Epithelial cell of esophagus (primary cell): ENCODE data around the gene DHX35.

ENCODE experiments used
- DNase-seq: peaks from one replicate; pipeline ENCODE4 v3.0.0; 2010; ENCODE audit warnings: low read depth
- H3K4me3 ChIP-seq: 2 replicates; pipeline ENCODE4 v1.5.1; 2011; ENCODE audit warnings: mild to moderate bottlenecking, low read length, control low read depth
- TF ChIP-seq, protein P1 (sequence below): IDR thresholded peaks from 2 replicates; pipeline ENCODE4 v1.5.1; 2011; ENCODE audit warnings: low read depth, mild to moderate bottlenecking, low read length, control low read depth, inconsistent platforms; ENCODE audit not compliant: insufficient read depth; ENCODE audit errors: missing control alignments

Gene DHX35

DNA sequence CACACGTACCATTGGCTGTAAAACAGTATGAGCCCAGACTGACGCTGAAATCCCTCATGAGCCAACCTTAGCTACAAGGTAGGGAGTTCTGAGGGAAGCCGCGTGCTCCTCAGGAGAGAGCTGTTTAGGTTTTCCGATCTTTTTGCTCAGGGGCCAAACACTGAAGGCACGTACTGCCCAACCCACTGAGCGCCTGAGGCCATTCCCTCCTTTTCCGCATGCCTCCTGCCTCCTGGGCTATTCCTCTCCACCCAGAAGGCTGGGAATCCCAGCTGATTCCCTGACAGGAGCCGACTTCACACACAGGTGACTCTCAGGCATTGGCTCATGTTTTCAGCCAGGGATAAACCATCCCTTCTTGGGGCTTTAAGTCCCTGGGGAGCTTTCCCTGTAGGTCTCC is 41.3 kb upstream of the DHX35 start:
- TF ChIP-seq, protein P1, sequence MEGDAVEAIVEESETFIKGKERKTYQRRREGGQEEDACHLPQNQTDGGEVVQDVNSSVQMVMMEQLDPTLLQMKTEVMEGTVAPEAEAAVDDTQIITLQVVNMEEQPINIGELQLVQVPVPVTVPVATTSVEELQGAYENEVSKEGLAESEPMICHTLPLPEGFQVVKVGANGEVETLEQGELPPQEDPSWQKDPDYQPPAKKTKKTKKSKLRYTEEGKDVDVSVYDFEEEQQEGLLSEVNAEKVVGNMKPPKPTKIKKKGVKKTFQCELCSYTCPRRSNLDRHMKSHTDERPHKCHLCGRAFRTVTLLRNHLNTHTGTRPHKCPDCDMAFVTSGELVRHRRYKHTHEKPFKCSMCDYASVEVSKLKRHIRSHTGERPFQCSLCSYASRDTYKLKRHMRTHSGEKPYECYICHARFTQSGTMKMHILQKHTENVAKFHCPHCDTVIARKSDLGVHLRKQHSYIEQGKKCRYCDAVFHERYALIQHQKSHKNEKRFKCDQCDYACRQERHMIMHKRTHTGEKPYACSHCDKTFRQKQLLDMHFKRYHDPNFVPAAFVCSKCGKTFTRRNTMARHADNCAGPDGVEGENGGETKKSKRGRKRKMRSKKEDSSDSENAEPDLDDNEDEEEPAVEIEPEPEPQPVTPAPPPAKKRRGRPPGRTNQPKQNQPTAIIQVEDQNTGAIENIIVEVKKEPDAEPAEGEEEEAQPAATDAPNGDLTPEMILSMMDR, result no peak
- no peak for DNase-seq
- H3K4me3 ChIP-seq, result no peak overlapping the region

DNA sequence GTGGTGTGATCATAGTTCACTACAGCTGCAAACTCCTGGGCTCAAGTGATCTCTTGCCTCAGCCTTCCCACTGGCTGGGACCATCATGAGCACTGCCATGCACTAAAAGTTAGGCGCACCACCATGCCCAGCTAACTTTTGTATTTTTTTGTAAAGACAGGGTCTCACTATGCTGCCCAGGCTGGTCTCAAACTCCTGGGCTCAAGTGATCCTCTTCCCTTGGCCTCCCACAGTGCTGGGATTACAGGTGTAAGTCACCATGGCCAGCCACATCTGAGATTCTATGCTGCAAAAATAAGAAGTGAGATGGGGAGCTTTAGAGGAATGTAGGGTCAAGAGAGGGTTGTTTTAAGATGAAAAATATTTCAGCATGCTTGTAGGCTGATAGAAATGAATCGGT is 37.4 kb upstream of the DHX35 start:
- no peak for DNase-seq
- TF ChIP-seq, protein P1, result no peak
- no peak overlapping the region for H3K4me3 ChIP-seq

DNA sequence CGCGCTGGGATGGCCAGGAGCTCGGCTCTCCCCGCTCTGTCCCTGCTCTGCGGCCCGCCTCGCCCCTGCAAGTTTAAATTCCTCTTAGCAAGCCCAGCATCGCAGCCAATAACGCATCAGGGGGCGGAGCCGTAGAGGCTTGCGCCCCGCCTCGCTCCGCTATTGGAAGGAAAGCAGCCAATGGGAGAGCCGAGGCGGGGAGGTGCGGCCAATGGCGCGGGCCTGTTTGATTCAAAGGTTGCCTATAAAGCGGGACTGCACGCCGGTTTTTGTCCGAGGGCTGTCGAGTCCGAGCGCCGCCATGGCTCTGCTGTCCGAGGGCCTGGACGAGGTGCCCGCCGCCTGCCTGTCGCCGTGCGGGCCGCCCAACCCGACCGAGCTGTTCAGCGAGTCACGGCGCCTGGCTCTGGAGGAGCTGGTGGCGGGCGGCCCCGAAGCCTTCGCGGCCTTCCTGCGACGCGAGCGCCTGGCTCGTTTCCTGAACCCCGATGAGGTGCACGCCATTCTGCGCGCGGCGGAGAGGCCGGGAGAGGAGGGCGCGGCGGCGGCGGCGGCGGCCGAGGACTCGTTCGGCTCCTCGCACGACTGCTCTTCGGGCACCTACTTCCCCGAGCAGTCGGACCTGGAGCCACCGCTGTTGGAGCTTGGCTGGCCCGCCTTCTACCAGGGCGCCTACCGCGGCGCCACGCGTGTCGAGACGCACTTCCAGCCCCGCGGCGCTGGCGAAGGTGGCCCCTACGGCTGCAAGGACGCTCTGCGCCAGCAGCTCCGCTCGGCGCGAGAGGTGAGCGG is 35.8 kb upstream of the DHX35 start, which contains the start of gene FAM83D:
Gene FAM83D (plus strand): TSS at position 276 of the 792 bp plus-strand sequence. CDS start 26 bp downstream, at position 302.
- peak within 1 kb of the TSS; percentile 68 for H3K4me3 ChIP-seq
- DNase-seq, result peak; percentile 99
- TF ChIP-seq, protein P1, result no peak

DNA sequence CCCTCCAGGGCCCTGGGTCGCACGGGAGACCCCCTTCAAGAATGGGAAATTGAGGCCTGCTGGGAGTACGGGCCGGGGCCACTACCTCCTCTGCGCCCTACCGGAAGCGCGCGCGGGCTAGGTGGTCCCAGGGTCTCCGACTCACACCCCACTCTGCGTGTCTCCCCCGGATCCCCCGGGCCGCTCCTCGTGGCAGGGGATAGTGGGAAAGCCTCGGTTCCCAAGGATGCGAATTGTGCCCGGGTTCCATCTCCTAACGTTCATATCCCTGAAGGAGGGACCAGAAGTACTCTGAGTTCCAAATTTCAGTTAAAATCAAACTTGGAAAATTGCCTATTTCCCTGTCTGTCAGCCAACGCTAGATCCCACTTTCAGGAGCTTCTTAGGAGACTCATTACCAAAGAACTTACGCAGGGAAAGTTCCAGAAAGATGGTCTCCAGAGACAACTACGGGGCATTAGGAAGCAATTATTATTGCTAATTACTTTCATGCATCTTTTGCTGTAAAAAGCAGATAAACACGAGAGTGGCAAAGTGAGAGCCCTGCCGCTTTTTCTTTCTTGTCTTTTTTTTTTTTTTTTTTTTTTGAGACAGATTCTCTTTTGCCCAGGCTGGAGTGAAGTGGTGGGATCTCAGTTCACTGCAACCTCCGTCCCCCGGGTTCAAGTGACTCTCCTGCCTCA is 35.1 kb upstream of the DHX35 start:
- DNase-seq, result no peak
- H3K4me3 ChIP-seq, result peak overlapping the region; percentile 68
- TF ChIP-seq, protein P1, result no peak

DNA sequence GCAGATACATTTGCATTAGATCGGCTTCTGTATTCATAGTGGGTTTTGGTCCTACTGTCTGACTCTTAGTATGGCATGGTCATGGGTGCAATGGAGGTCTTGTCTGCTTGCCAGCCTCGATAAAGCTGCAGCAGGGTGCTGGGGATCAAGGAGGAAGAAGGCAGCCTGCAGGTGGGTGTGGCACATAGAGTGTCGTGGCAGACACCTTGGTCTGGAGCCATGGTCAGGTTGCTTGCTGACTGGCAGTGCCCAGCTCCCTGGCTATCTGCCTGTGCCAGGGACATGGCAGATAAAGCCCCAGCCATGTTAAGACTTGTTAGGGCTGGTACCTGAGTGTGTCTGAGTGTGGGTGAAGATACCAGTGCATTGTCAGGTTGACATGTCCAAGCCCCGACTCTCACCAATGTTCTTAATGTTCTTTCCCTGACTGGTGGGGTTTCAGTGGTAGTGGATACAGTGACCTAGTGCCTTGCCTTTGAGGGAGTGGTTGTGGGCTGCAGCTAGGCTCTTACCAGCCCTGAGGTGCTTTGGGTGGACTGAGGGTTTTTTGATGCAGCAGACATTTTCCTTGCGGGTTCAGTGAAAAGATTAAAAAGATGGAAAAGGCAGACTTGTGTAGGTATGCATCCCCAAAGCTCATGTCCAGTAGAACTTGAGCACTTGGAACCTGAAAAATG is 34.1 kb upstream of the DHX35 start:
- H3K4me3 ChIP-seq, result peak overlapping the region; percentile 68
- DNase-seq, result peak; percentile 59
- TF ChIP-seq, protein P1, result no peak

DNA sequence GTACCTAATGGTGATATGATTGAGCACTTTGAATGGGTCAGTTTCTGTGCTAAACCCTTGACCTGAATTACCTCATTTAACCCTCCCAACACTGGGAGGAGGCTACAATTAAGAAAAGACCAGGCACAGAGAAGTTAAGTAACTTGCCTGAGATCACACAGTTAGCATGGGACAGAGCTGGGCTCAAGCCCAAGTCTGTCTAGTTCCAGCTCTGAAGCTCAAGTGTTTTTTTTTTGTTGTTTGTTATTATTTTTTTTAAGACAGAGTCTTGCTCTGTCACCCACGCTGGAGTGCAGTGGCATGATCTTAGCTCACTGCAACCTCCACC is 31.9 kb upstream of the DHX35 start:
- TF ChIP-seq, protein P1, result no peak
- no peak overlapping the region for H3K4me3 ChIP-seq
- DNase-seq, result no peak
